ENCODE data around the gene TBC1D4. TPM values are rescaled to one million over a fixed set of nuclear protein-coding genes. Genes with fewer than 3 reads are reported as not detected.

Gene TBC1D4
- total and polyA plus RNA-seq, 9 of the 15 experiments (the other 6 are each of a cell fraction or from before 2014, with no cell fraction given) = 2.8 to 12.3 (median 7.0) TPM

- no peaks in the 10 kb centered on the region for H3K27me3 ChIP-seq (ENCODE audit: control insufficient read depth in 2 of 2, insufficient read depth in 2 of 2, low read length in 2 of 2)
- FAIRE-seq (no peak), ATAC-seq (no peak), DNase-seq (ENCODE audit: extremely low read depth in 1 of 4, low spot score in 3 of 4) (no peak)
- H3K9me1 ChIP-seq (ENCODE audit: control insufficient read depth, insufficient read depth, low read length) = no peaks in the 10 kb centered on the region
- peaks cover 3% of the 10 kb centered on the region; the same call in 1 of the 3 replicates for H3K36me3 ChIP-seq (ENCODE audit: control insufficient read depth, insufficient read depth, low read length)
- BruUV-seq (replicated peaks) = no TSS peak
- H3K4me1 ChIP-seq (replicated peaks in 1 of 2; ENCODE audit: control insufficient read depth in 2 of 2, insufficient read depth in 2 of 2, low read length in 2 of 2) = no peaks in the 10 kb centered on the region
- no peak overlapping the region for H3K4me3 ChIP-seq
- H2AFZ ChIP-seq (ENCODE audit: low read depth, low read length) = no peak overlapping the region
- no peaks in the 10 kb centered on the region for H3K79me2 ChIP-seq (ENCODE audit: control insufficient read depth, insufficient read depth, low read length)
- H4K20me1 ChIP-seq (replicated peaks; ENCODE audit: control insufficient read depth, insufficient read depth, low read length) = no peaks in the 10 kb centered on the region
- H3K4me2 ChIP-seq (ENCODE audit: insufficient read depth, low read length) = no peak overlapping the region
- no peak overlapping the region for H3K27ac ChIP-seq (ENCODE audit: extremely low read depth, low read depth, low read length)
- no peaks in the 10 kb centered on the region for H3K9me3 ChIP-seq (replicated peaks; ENCODE audit: control insufficient read depth, insufficient read depth, low read depth, low read length)
- WGBS (ENCODE audit: insufficient coverage, low coverage, missing lambda C conversion rate) = 36% methylated on average over 1 of the region's 1 CpG
- POLR2A ChIA-PET = no interaction called here
- TF ChIP-seq EWSR1 (IDR thresholded peaks at IDR 0.05; ENCODE audit: borderline replicate concordance, low read depth, partially characterized antibody) (no peak), HSF4 (CRISPR knock-in tag; IDR thresholded peaks at IDR 0.05; ENCODE audit: borderline replicate concordance) (no peak), DEAF1 (CRISPR knock-in tag; IDR thresholded peaks at IDR 0.05) (no peak), ZZZ3 (IDR thresholded peaks at IDR 0.05) (no peak), FOS (IDR thresholded peaks at IDR 0.05; ENCODE audit: extremely low read depth, insufficient read length) (no peak), GABPB2 (CRISPR knock-in tag; conservative IDR thresholded peaks at IDR 0.05) (no peak), ADNP (tag; IDR thresholded peaks at IDR 0.05) (no peak), ZBTB11 (CRISPR knock-in tag; IDR thresholded peaks at IDR 0.05) (no peak), MED1 (CRISPR knock-in tag; IDR thresholded peaks at IDR 0.05; ENCODE audit: borderline replicate concordance) (no peak), RFX7 (CRISPR knock-in tag; IDR thresholded peaks at IDR 0.05) (no peak), BRCA1 (IDR thresholded peaks at IDR 0.05) (no peak), BRCA1 (CRISPR knock-in tag; IDR thresholded peaks at IDR 0.05) (no peak), GTF2B (IDR thresholded peaks at IDR 0.05; ENCODE audit: extremely low read depth, insufficient read length) (no peak)
- in situ Hi-C loops (cut with MboI) (no loop called here), intact Hi-C loops (cut with micrococcal nuclease) (no loop called here)
- CTCF ChIA-PET (ENCODE audit: low intra/inter-chr PET ratio) = no interaction called here
- no peak overlapping the region for H3K9ac ChIP-seq (ENCODE audit: insufficient read depth in 1 of 2, low read depth in 2 of 2, low read length in 2 of 2)
Measured at GRCh38 chr13:75347457-75347856, 134.5 kb downstream of the TBC1D4 start.

Measured in K562 (cell line).